Upper lobe of left lung (tissue), 6 donors: Measurements from ENCODE around the gene LRRFIP1. TPM values are rescaled to one million over a fixed set of nuclear protein-coding genes. Genes with fewer than 3 reads are reported as not detected.

ENCODE experiments used
- ATAC-seq, 2 donors: fragments of 200-7000 bp; cut with Tn5 transposase; one replicate each; pipeline ENCODE4 v1.9.1; 2022; ENCODE audit warnings: mild to moderate bottlenecking in 2 of 2, moderate library complexity in 2 of 2; ENCODE audit not compliant: low FRiP score in 2 of 2
- DNase-seq, 2 donors: peaks; one replicate each; pipeline ENCODE4 v3.0.0-alpha.2; 2019 to 2020
- H3K27ac ChIP-seq, 4 donors: fragments of 200-600 bp; sonication (generic); one replicate each; pipeline ENCODE4 v1.5.1; 2016 to 2019
- H3K27me3 ChIP-seq, 4 donors: fragments of 200-600 bp; sonication (generic); one replicate each; pipeline ENCODE4 v1.5.1; 2017 to 2019
- H3K36me3 ChIP-seq, 4 donors: fragments of 200-600 bp; sonication (generic); one replicate each; pipeline ENCODE4 v1.5.1; 2016 to 2019
- H3K4me1 ChIP-seq, 4 donors: fragments of 200-600 bp; sonication (generic); one replicate each; pipeline ENCODE4 v1.5.1; 2018 to 2019
- H3K4me3 ChIP-seq, 4 donors: fragments of 200-600 bp; sonication (generic); one replicate each; pipeline ENCODE4 v1.5.1; 2017 to 2019; ENCODE audit warnings: mild to moderate bottlenecking in 2 of 4, moderate library complexity in 1 of 4
- H3K9me3 ChIP-seq, 4 donors: fragments of 200-600 bp; sonication (generic); one replicate each; pipeline ENCODE4 v1.5.1; 2018 to 2019
- CTCF ChIP-seq, 6 experiments: fragments of 450-650 bp in 4 of 6; fragments of 200-600 bp in 2 of 6; sonication (generic) in 2 of 6; IDR thresholded peaks; one replicate each; pipeline ENCODE4 v1.5.1; 2016 to 2019; ENCODE audit warnings: antibody characterized with exemption in 6 of 6
- EP300 ChIP-seq, 4 donors: sonication (generic); formaldehyde crosslinking; IDR thresholded peaks; one replicate each; pipeline ENCODE4 v1.5.1; 2017; ENCODE audit warnings: antibody characterized with exemption in 4 of 4, control low read depth in 2 of 4
- POLR2A ChIP-seq, 4 donors: fragments of 450-650 bp; IDR thresholded peaks; one replicate each; pipeline ENCODE4 v1.5.1; 2016 to 2017; ENCODE audit warnings: antibody characterized with exemption in 4 of 4, mild to moderate bottlenecking in 2 of 4
- POLR2AphosphoS5 ChIP-seq, 2 donors: sonication (generic); formaldehyde crosslinking; IDR thresholded peaks; one replicate each; pipeline ENCODE4 v1.5.1; 2017; ENCODE audit warnings: antibody characterized with exemption in 2 of 2
- WGBS, 2 donors: methylation state at CpG; one replicate each; pipeline ENCODE4 v1.1.5; 2017 to 2018; 5-methylcytosine and 5-hydroxymethylcytosine counted together
- total RNA-seq, 6 donors: library from RNA; depleted of rRNA in 4 of 6; stranded (reverse); fragments of >200 nt in 4 of 6; gene quantifications; one replicate each; pipeline versions ENCODE4 v1.1.0 to v1.2.1, GENCODE V29; 2016 to 2021
- donor health status: DM: no; HTN: no; CAD: no; lungs with moderate emphysema.
- donor health status: DM: no; HTN: yes; CAD: no; lungs with severe emphysema.

LRRFIP1 gene
- total RNA-seq, 6 donors from 2014 or later, result 185 to 291 (median 242) TPM

DNA sequence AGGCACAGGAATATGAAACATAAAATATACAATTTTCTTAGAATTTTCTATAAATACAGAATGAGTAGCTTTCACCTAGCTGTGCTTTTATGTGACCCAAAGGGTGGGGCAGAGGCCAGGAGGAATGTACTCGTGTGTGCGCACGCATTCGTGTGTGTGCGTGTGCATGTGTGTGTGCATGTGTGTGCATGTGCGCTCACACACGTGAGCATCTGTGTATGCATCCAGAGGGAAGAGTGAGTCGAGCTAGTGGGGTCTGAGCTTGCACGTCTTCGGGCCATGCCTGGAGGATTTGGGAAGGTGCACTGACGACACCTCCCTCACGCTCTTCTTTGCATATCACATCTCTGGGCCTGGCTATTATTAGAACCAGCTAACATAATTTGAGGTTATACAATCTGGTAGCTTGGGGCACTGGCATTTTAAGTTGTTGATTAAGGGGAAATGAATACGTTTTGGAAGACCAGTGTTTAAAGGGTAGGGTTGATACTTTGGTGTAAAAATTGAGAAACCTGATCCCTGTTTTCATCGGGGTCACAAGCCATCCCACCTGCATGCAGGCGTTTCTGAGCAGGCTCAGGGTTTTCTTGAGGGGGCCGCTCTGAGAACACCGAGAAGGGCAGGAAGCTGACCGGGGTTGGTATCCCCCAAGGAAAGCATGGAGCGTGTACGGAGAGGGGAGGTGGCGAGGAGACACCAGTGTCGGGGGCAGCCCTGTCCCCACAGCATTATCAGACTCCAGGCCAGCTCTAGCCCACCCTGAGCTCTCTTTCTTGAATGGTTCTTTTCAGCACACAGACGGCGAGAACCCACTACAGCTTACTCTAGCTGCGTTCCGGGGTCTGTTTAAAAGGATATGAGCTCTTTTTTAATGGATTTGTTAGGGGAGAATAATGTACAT, 85.3 kb downstream of the LRRFIP1 start:
- H3K27me3 ChIP-seq, result no peaks in the 10 kb centered on the region
- H3K36me3 ChIP-seq, result peaks cover 0 to 36% (median 15%) of the 10 kb centered on the region in 4 donors
- TF ChIP-seq EP300 (IDR thresholded peaks at IDR 0.05) (no peak), POLR2A (IDR thresholded peaks at IDR 0.05) (no peak), POLR2AphosphoS5 (IDR thresholded peaks at IDR 0.05) (no peak), CTCF (IDR thresholded peaks at IDR 0.05) (no peak)
- ATAC-seq (no peak), DNase-seq (no peak)
- no peaks in the 10 kb centered on the region for H3K9me3 ChIP-seq
- no peak overlapping the region for H3K27ac ChIP-seq
- peaks cover 32 to 70% (median 38%) of the 10 kb centered on the region in 4 donors for H3K4me1 ChIP-seq
- no peak overlapping the region for H3K4me3 ChIP-seq
- 90 to 94% methylated on average over 26 of the region's 26 CpGs for WGBS, 2 donors

- ATAC-seq, result peak; percentile 55 to 87
- TF ChIP-seq EP300 (IDR thresholded peaks at IDR 0.05) (no peak), CTCF (IDR thresholded peaks at IDR 0.05) (no peak), POLR2AphosphoS5 (IDR thresholded peaks at IDR 0.05) (no peak), POLR2A (IDR thresholded peaks at IDR 0.05) (no peak)
- no peaks in the 10 kb centered on the region for H3K9me3 ChIP-seq
- H3K27me3 ChIP-seq, result no peaks in the 10 kb centered on the region
- peaks cover 20 to 66% (median 30%) of the 10 kb centered on the region in 4 donors for H3K4me1 ChIP-seq
- 54 to 61% methylated on average over 14 of the region's 14 CpGs for WGBS, 2 donors
- H3K4me3 ChIP-seq, result peak overlapping the region in 1 of 4 donors; percentile 1
- DNase-seq, result peak in 1 of 2 donors; percentile 70
- peak overlapping the region; percentile 65 to 72 (median 70) for H3K27ac ChIP-seq
- peaks cover 0 to 29% (median 13%) of the 10 kb centered on the region in 4 donors for H3K36me3 ChIP-seq
These were observed 87.5 kb downstream of the LRRFIP1 start for GRCh38 chr2:237714690-237715458.

DNA sequence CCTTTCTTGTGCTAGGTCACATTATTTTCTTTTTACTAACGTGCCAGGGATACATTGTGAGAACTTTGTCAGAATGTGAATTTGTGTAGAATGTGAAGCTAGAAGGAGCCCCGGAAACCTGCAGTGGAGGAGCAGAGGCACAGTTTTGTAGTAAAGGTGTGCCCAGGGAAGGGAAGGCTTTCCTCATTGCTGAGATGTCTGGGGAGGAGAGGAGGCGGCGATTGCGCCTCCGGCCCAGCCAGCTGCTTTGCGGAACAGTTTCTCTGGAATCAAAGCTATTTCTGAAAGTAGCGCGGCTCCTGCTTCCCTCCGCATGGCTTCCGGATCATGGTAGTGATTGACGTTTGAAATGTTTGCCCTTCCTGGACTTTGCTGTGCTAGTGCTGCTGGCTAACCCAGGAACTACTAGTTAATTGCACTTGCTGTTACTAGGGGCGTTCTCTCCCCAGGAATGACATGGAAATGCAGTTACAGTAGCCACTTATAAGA, 88.1 kb downstream of the LRRFIP1 start:
- ATAC-seq (peak; percentile 59 to 74), DNase-seq (no peak)
- H3K27ac ChIP-seq, result peak overlapping the region; percentile 65 to 72 (median 70)
- 21 to 25% methylated on average over 13 of the region's 13 CpGs for WGBS, 2 donors
- no peaks in the 10 kb centered on the region for H3K27me3 ChIP-seq
- H3K4me1 ChIP-seq, result peaks cover 20 to 66% (median 30%) of the 10 kb centered on the region in 4 donors
- peak overlapping the region in 2 of 4 donors; percentile 1 to 17 for H3K4me3 ChIP-seq
- H3K36me3 ChIP-seq, result peaks cover 0 to 22% (median 12%) of the 10 kb centered on the region in 4 donors
- no peaks in the 10 kb centered on the region for H3K9me3 ChIP-seq
- TF ChIP-seq EP300 (IDR thresholded peaks at IDR 0.05), result no peak
- TF ChIP-seq CTCF (IDR thresholded peaks at IDR 0.05), result peak in 3 of 6 experiments; percentile 4 to 22 (median 7)

DNA sequence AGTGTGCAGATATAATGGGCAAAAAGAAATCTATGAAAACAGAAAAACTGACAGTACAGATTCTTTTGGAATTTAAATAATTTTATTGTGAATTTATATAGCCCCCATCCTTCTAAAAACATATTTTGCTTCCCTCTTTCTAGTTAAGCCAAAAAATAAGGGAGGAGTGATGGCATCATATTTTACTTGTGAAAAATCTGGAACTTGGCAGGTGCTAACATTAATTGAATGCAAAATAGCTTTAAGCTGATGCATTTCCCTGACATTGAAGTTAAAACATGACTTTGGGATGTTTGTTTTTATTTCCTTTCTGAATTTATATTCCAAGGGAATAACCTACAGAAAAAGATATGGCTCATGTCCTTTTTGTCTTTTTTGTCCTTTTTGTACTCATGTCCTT, 88.6 kb downstream of the LRRFIP1 start:
- TF ChIP-seq CTCF (IDR thresholded peaks at IDR 0.05), result no peak
- TF ChIP-seq POLR2AphosphoS5 (IDR thresholded peaks at IDR 0.05), result no peak
- no peak for TF ChIP-seq EP300 (IDR thresholded peaks at IDR 0.05)
- TF ChIP-seq POLR2A (IDR thresholded peaks at IDR 0.05), result no peak
- Histone ChIP-seq H3K9me3 (no peaks in the 10 kb centered on the region), H3K27ac (peak overlapping the region in 3 of 4 donors; percentile 65 to 72 (median 71)), H3K4me3 (peak overlapping the region in 1 of 4 donors; percentile 17), H3K4me1 (peaks cover 20 to 61% (median 30%) of the 10 kb centered on the region in 4 donors), H3K36me3 (peaks cover 0 to 22% (median 12%) of the 10 kb centered on the region in 4 donors), H3K27me3 (no peaks in the 10 kb centered on the region)
- DNase-seq (no peak), ATAC-seq (no peak)
